Tibial artery (tissue), 4 donors: ENCODE results near the gene MNAT1.
"Not testable (repeated sequence)": the region's sequence is repeated elsewhere in the genome, so short reads cannot be mapped to it uniquely, and the experiment has no call there.

ENCODE experiments used
- DNase-seq, 2 donors: peaks; one replicate each; pipeline ENCODE4 v3.0.0-alpha.2; 2019
- H3K27ac ChIP-seq, 2 donors: fragments of 200-600 bp; sonication (generic) in 1 of 2; 1 replicate in 1 of 2; 2 replicates in 1 of 2; pipeline ENCODE4 v1.5.1; 2018 to 2019; ENCODE audit warnings: mild to moderate bottlenecking in 1 of 2
- H3K27me3 ChIP-seq, 2 donors: fragments of 200-600 bp; sonication (generic) in 1 of 2; one replicate each; pipeline versions ENCODE4 v1.5.1 to v1.6.0; 2016 to 2019
- H3K36me3 ChIP-seq, 3 donors: fragments of 200-600 bp; sonication (generic) in 2 of 3; one replicate each; pipeline ENCODE4 v1.5.1; 2016 to 2019; ENCODE audit warnings: mild to moderate bottlenecking in 2 of 3
- H3K4me1 ChIP-seq, 4 donors: fragments of 200-600 bp; sonication (generic) in 2 of 4; 1 replicate in 3 of 4; 2 replicates in 1 of 4; pipeline ENCODE4 v1.5.1; 2016 to 2019
- H3K4me3 ChIP-seq, 2 donors: fragments of 200-600 bp; sonication (generic) in 1 of 2; 1 replicate in 1 of 2; 2 replicates in 1 of 2; pipeline ENCODE4 v1.5.1; 2018 to 2019; ENCODE audit warnings: mild to moderate bottlenecking in 2 of 2
- H3K9me3 ChIP-seq, 3 donors: fragments of 200-600 bp; sonication (generic) in 1 of 3; one replicate each; pipeline ENCODE4 v1.5.1; 2016 to 2019
- intact Hi-C: fragments of 100-400 bp; cut with DNase I; formaldehyde crosslinking; loops from one replicate; pipeline ENCODE4 v1.15.0; 2023; ENCODE audit warnings: low total_unique reads
- TF ChIP-seq, protein P1 (sequence below), 2 experiments: fragments of 200-600 bp in 1 of 2; fragments of 450-650 bp in 1 of 2; IDR thresholded peaks; one replicate each; pipeline ENCODE4 v1.5.1; 2017 to 2019; ENCODE audit warnings: antibody characterized with exemption in 2 of 2, mild to moderate bottlenecking in 1 of 2, moderate library complexity in 1 of 2

Gene MNAT1

GRCh38 chr14:60867503-60868172 lies 133.1 kb downstream of the MNAT1 start:
- Histone ChIP-seq H3K4me3 (no peak overlapping the region), H3K36me3 (no peaks in the 10 kb centered on the region), H3K9me3 (no peaks in the 10 kb centered on the region), H3K27ac (peak overlapping the region in 1 of 2 donors; percentile 64), H3K27me3 (no peaks in the 10 kb centered on the region), H3K4me1 (peaks cover 0 to 58% (median 20%) of the 10 kb centered on the region in 4 donors)
- DNase-seq: no peak
- intact Hi-C loops: no loop called here
- TF ChIP-seq, protein P1, sequence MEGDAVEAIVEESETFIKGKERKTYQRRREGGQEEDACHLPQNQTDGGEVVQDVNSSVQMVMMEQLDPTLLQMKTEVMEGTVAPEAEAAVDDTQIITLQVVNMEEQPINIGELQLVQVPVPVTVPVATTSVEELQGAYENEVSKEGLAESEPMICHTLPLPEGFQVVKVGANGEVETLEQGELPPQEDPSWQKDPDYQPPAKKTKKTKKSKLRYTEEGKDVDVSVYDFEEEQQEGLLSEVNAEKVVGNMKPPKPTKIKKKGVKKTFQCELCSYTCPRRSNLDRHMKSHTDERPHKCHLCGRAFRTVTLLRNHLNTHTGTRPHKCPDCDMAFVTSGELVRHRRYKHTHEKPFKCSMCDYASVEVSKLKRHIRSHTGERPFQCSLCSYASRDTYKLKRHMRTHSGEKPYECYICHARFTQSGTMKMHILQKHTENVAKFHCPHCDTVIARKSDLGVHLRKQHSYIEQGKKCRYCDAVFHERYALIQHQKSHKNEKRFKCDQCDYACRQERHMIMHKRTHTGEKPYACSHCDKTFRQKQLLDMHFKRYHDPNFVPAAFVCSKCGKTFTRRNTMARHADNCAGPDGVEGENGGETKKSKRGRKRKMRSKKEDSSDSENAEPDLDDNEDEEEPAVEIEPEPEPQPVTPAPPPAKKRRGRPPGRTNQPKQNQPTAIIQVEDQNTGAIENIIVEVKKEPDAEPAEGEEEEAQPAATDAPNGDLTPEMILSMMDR (IDR thresholded peaks at IDR 0.05): no peak

GRCh38 chr14:60878121-60878520 lies 143.6 kb downstream of the MNAT1 start:
- H3K27me3 ChIP-seq: no peaks in the 10 kb centered on the region
- peaks cover 3 to 12% (median 6%) of the 10 kb centered on the region in 3 donors for H3K36me3 ChIP-seq
- H3K27ac ChIP-seq: no peak overlapping the region
- peaks cover 0 to 12% (median 2%) of the 10 kb centered on the region in 4 donors for H3K4me1 ChIP-seq
- TF ChIP-seq, protein P1 (IDR thresholded peaks at IDR 0.05): no peak
- H3K9me3 ChIP-seq: no peaks in the 10 kb centered on the region
- no peak for DNase-seq
- H3K4me3 ChIP-seq: no peak overlapping the region
- intact Hi-C loops: no loop called here

DNA sequence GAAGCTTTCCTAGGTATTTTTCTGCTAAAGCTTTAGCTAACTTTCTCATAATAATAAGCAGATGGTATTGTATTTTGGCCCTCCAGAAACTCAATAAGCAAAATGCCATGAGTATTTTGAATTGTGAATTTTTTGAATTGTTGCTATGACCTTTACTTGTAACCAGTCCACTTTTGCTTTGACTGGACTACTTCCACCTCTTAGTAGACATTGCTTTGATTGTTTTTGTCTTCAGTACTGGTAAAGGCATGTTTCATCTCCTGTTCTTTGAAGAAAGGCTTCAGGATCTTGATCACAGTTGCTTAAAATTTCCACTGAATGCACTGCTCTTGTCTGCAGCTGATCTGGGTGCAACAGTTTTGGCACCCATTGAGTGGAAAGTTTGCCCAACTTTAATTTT lies 144.0 kb downstream of the MNAT1 start:
- Histone ChIP-seq H3K27ac (no peak overlapping the region), H3K36me3 (peaks cover 3 to 12% (median 6%) of the 10 kb centered on the region in 3 donors), H3K4me1 (peaks cover 0 to 12% (median 2%) of the 10 kb centered on the region in 4 donors), H3K27me3 (no peaks in the 10 kb centered on the region), H3K4me3 (no peak overlapping the region), H3K9me3 (no peaks in the 10 kb centered on the region)
- intact Hi-C loops: no loop called here
- TF ChIP-seq, protein P1 (IDR thresholded peaks at IDR 0.05): no peak
- no peak for DNase-seq

DNA sequence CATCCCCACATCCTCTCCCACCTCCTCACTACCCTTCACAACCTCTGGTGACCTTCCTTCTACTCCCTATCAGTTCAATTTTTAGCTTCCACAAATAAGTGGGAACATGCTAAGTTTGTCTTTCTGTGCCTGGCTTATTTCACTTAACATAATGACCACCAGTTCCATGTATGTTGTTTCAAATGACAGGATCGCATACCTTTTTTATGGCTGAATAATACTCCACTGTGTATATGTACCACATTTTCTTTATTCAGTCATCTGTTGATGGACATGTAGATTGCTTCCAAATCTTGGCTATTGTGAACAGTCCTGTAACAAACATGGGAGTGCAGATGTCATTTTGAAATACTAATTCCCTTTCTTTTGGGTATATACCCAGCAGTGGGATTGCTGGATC lies 147.7 kb downstream of the MNAT1 start:
- Histone ChIP-seq H3K27ac (no peak overlapping the region), H3K27me3 (no peaks in the 10 kb centered on the region), H3K9me3 (peaks cover 0 to 10% (median 10%) of the 10 kb centered on the region in 3 donors), H3K36me3 (peaks cover 8 to 24% (median 24%) of the 10 kb centered on the region in 3 donors), H3K4me3 (no peak overlapping the region), H3K4me1 (peaks cover 0 to 12% (median 2%) of the 10 kb centered on the region in 4 donors)
- DNase-seq: no peak
- intact Hi-C loops: no loop called here
- TF ChIP-seq, protein P1 (IDR thresholded peaks at IDR 0.05): no peak

DNA sequence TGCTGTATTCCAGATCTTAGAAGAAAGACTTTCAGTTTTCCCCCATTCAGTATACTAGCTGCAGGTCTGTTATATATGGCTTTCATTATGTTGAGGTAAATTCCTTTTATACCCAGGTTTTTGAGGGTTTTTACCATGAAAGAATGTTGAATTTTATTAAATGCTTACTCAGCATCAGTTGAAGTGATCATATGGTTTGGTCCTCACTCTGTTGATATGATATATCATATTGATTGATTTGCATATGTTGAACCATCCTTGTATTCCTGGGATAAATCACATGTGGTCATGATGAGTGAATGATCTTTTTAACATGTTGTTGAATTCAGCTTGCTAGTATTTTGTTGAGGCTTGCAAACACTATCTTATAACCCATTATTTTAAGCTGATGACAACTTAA lies 149.6 kb downstream of the MNAT1 start:
- peaks cover 0 to 10% (median 10%) of the 10 kb centered on the region in 3 donors for H3K9me3 ChIP-seq
- DNase-seq: no peak
- no peak overlapping the region for H3K27ac ChIP-seq
- H3K27me3 ChIP-seq: no peaks in the 10 kb centered on the region
- H3K4me1 ChIP-seq: peaks cover 0 to 3% (median 0%) of the 10 kb centered on the region in 4 donors
- H3K4me3 ChIP-seq: no peak overlapping the region
- H3K36me3 ChIP-seq: peaks cover 8 to 24% (median 24%) of the 10 kb centered on the region in 3 donors
- TF ChIP-seq, protein P1 (IDR thresholded peaks at IDR 0.05): no peak
- intact Hi-C loops: no loop called here

GRCh38 chr14:60890636-60891035 lies 156.1 kb downstream of the MNAT1 start:
- H3K4me3 ChIP-seq, H3K36me3 ChIP-seq, DNase-seq, H3K27me3 ChIP-seq, intact Hi-C loops, H3K27ac ChIP-seq, H3K9me3 ChIP-seq: not testable (repeated sequence)
- peaks cover 0 to 13% (median 2%) of the 10 kb centered on the region in 4 donors for H3K4me1 ChIP-seq
